ENCODE measurements around the gene ST6GALNAC6. TPM values are rescaled to one million over a fixed set of nuclear protein-coding genes. Genes with fewer than 3 reads are reported as not detected.
A peak's percentile ranks its signal among the peaks of the same experiment; 100 is the strongest.

The ST6GALNAC6 gene
- 100 to 1,000 TPM; 102 to 110 TPM for total RNA-seq
- 10 to 100 TPM; 29.8 to 42.8 (median 30.3) TPM for polyA plus RNA-seq
- 2.6 to 15.7 (median 10.0) reads per million in 6 experiments for total RNA-seq

DNA sequence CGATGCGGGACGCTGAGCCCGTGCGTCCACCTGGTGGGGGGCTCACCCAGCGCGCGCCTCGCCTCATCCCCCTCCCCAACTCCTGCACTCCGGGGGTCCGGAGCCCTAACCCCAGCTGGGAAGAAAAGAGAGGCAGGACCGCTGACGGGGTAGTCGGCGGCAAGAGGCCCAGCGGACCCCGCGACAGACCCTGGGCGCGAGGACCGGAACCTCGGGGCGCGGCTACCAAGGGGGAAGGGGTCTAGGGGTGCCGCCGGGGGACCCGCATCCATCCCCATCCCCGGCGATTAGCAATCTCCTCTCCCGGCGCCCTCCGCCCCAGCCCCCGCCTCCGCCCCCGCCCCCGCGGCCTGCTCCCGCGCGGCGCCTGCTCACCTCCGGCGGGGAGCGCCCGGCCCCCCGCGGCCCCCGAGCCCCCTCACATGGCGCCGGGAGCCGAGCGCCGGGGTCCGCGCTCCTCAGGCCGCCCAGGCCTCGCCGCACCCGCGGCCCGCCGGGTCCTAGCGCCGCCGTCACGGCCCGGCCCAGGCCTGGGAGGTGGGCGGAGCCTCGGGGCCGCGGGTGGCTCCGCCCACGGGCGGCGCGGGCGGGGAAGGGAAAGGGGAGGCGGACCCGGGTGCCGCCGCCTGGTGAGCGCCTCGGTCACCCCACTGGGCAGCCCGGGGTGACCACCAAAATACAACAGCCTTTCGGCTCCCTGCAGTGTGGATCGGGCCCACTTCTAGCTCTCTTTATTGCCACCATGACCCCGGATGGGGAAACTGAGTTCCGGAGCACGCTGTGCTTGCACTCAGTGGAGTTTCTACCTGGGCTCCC is at the start of gene ST6GALNAC6:
TSS of gene ST6GALNAC6 (minus strand) at position 476 of the 816 bp plus-strand sequence. CDS start 1,622 bp downstream, outside the sequence.
- POLR2A ChIA-PET, result interaction anchor here (0.7 to 17.2 kb wide), 10 partner anchors 8 to 165 kb away, joined by 3 to 328 read pairs (median 4); partner anchors contain the start of genes CDK9, ST6GALNAC4 and TOR2A
- Mint-ChIP-seq H3K4me1 (peaks cover 17 to 46% (median 42%) of the 10 kb centered on the region in 4 donors), H3K36me3 (peaks cover 12 to 27% (median 26%) of the 10 kb centered on the region in 3 donors), H3K27ac (peak within 1 kb of the TSS; percentile 80 to 94 (median 88)), H3K4me3 (peak within 1 kb of the TSS; percentile 79 to 93 (median 88)), H3K9me3 (peaks cover 0 to 20% (median 8%) of the 10 kb centered on the region in 9 donors), H3K27me3 (no peaks in the 10 kb centered on the region)
- peak in 9 of 10 donors; percentile 30 to 75 (median 60) for DNase-seq
- ATAC-seq, result peak; percentile 73 to 79

GRCh38 chr9:127947841-127948710 is 48.7 kb upstream of the ST6GALNAC6 start:
- Mint-ChIP-seq H3K4me1 (peaks cover 29 to 84% (median 66%) of the 10 kb centered on the region in 4 donors), H3K4me3 (peak overlapping the region in 5 of 10 donors; percentile 36 to 50 (median 42)), H3K9me3 (no peaks in the 10 kb centered on the region), H3K36me3 (peaks cover 0 to 89% (median 15%) of the 10 kb centered on the region in 3 donors), H3K27ac (peak overlapping the region; percentile 77 to 98 (median 94)), H3K27me3 (no peaks in the 10 kb centered on the region)
- no peak for DNase-seq
- no peak for ATAC-seq
- POLR2A ChIA-PET, result interaction anchor here (0.7 to 67.4 kb wide), 6 partner anchors 11 to 159 kb away, joined by 3 to 2190 read pairs (median 4); partner anchors contain the start of genes DPM2 and EEIG1

GRCh38 chr9:127946728-127947127 is 47.3 kb upstream of the ST6GALNAC6 start:
- peak overlapping the region; percentile 48 to 97 (median 88) for H3K27ac Mint-ChIP-seq
- no peak for ATAC-seq
- no peak for DNase-seq
- H3K36me3 Mint-ChIP-seq, result peaks cover 0 to 92% (median 17%) of the 10 kb centered on the region in 3 donors
- no peaks in the 10 kb centered on the region for H3K9me3 Mint-ChIP-seq
- H3K4me3 Mint-ChIP-seq, result peak overlapping the region in 1 of 10 donors; percentile 45
- peaks cover 32 to 85% (median 66%) of the 10 kb centered on the region in 4 donors for H3K4me1 Mint-ChIP-seq
- no peaks in the 10 kb centered on the region for H3K27me3 Mint-ChIP-seq
- POLR2A ChIA-PET, result interaction anchor here (1.2 to 67.4 kb wide), 3 partner anchors 33 to 120 kb away, joined by 4 to 2190 read pairs (median 737); partner anchors contain the start of genes EEIG1 and NAIF1

DNA sequence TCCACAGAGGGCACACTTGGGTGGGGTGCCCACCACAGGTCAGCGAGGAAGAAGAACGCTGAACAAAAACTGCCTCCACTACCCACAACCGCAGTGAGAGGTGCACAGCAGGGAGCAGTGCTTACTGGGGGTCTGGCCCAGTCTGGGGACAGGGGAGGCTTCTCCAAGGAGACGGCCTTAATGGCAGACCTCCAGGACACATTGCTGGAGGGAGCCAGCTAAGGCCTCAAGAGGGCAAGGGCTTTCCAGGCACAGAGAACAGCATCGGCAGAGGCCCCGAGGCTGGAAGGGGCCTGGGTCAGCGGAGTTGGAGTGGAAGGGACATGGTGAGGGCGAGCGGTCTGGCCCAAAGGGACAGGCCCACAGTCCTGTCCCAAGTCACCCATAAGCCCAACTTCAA is 46.5 kb upstream of the ST6GALNAC6 start:
- DNase-seq (no peak), ATAC-seq (no peak)
- H3K9me3 Mint-ChIP-seq, result no peaks in the 10 kb centered on the region
- peak overlapping the region in 8 of 10 donors; percentile 35 to 97 (median 72) for H3K27ac Mint-ChIP-seq
- POLR2A ChIA-PET, result interaction anchor here (1.2 to 67.4 kb wide), 4 partner anchors 9 to 121 kb away, joined by 3 to 2190 read pairs (median 370); partner anchors contain the start of genes DPM2, EEIG1 and NAIF1
- no peak overlapping the region for H3K4me3 Mint-ChIP-seq
- peaks cover 0 to 91% (median 17%) of the 10 kb centered on the region in 3 donors for H3K36me3 Mint-ChIP-seq
- H3K27me3 Mint-ChIP-seq, result no peaks in the 10 kb centered on the region
- peaks cover 28 to 83% (median 61%) of the 10 kb centered on the region in 4 donors for H3K4me1 Mint-ChIP-seq

GRCh38 chr9:127945338-127945737 is 45.9 kb upstream of the ST6GALNAC6 start:
- H3K4me3 Mint-ChIP-seq, result peak overlapping the region in 1 of 10 donors; percentile 10
- peaks cover 0 to 92% (median 16%) of the 10 kb centered on the region in 3 donors for H3K36me3 Mint-ChIP-seq
- peak overlapping the region in 7 of 10 donors; percentile 60 to 97 (median 76) for H3K27ac Mint-ChIP-seq
- no peaks in the 10 kb centered on the region for H3K9me3 Mint-ChIP-seq
- no peak for ATAC-seq
- POLR2A ChIA-PET, result interaction anchor here (1.2 to 67.4 kb wide), 4 partner anchors 8 to 122 kb away, joined by 3 to 2190 read pairs (median 370); partner anchors contain the start of genes DPM2, EEIG1 and NAIF1
- no peaks in the 10 kb centered on the region for H3K27me3 Mint-ChIP-seq
- H3K4me1 Mint-ChIP-seq, result peaks cover 23 to 76% (median 57%) of the 10 kb centered on the region in 4 donors
- no peak for DNase-seq

DNA sequence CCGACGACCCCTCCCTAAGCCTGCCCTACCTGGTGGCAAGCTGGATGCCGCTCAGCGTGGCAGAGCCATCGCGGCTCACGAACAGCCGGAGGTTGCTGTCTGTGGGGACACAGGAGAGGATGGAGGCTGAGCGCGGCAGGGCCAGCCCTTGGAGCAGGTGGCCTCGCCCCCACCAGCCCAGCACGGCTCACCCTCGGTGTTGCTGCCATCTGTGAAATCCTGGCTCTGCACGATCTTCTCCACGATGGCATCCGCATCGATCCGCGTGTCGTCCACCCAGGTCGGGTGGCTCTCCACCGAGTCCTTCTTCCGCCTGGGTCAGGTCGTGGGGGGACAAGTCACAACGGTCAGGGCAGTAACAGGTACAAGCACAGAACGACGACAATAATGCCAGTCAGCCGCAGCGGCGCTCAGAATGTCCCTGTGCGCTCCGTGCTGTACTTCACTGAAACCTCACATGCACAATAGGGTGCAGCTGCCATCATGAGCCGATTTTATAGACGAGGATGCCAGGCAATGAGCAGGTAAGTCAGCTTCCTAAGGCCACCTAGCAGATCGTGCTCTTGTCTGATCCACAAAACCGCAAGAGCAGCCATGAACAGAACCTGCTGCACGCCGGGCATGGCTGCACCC is 45.3 kb upstream of the ST6GALNAC6 start:
- DNase-seq (no peak), ATAC-seq (no peak)
- Mint-ChIP-seq H3K27ac (peak overlapping the region in 9 of 10 donors; percentile 9 to 93 (median 66)), H3K36me3 (peaks cover 0 to 91% (median 13%) of the 10 kb centered on the region in 3 donors), H3K4me1 (peaks cover 19 to 70% (median 52%) of the 10 kb centered on the region in 4 donors), H3K4me3 (peak overlapping the region in 1 of 10 donors; percentile 21), H3K27me3 (no peaks in the 10 kb centered on the region), H3K9me3 (no peaks in the 10 kb centered on the region)
- POLR2A ChIA-PET, result interaction anchor here (0.5 to 67.4 kb wide), 6 partner anchors 8 to 126 kb away, joined by 3 to 2190 read pairs (median 8); partner anchors contain the start of genes DPM2 and EEIG1

GRCh38 chr9:127943731-127944144 is 44.3 kb upstream of the ST6GALNAC6 start:
- DNase-seq (peak; percentile 61 to 89 (median 74)), ATAC-seq (peak; percentile 73 to 81)
- no peaks in the 10 kb centered on the region for H3K27me3 Mint-ChIP-seq
- peak overlapping the region; percentile 47 to 96 (median 92) for H3K27ac Mint-ChIP-seq
- H3K9me3 Mint-ChIP-seq, result no peaks in the 10 kb centered on the region
- peaks cover 18 to 65% (median 47%) of the 10 kb centered on the region in 4 donors for H3K4me1 Mint-ChIP-seq
- POLR2A ChIA-PET, result interaction anchor here (1.0 to 67.4 kb wide), 6 partner anchors 11 to 144 kb away, joined by 3 to 2190 read pairs (median 8); partner anchors contain the start of gene EEIG1
- peaks cover 0 to 88% (median 13%) of the 10 kb centered on the region in 3 donors for H3K36me3 Mint-ChIP-seq
- H3K4me3 Mint-ChIP-seq, result peak overlapping the region in 7 of 10 donors; percentile 3 to 63 (median 26)

GRCh38 chr9:127943011-127943662 is 43.7 kb upstream of the ST6GALNAC6 start:
- H3K27me3 Mint-ChIP-seq, result no peaks in the 10 kb centered on the region
- peaks cover 0 to 82% (median 13%) of the 10 kb centered on the region in 3 donors for H3K36me3 Mint-ChIP-seq
- H3K4me3 Mint-ChIP-seq, result peak overlapping the region in 7 of 10 donors; percentile 7 to 76 (median 36)
- POLR2A ChIA-PET, result interaction anchor here (0.7 to 67.4 kb wide), 9 partner anchors 10 to 144 kb away, joined by 3 to 2190 read pairs (median 5); partner anchors contain the start of genes EEIG1, NAIF1 and PIP5KL1
- ATAC-seq, result peak; percentile 3
- DNase-seq, result no peak
- peak overlapping the region; percentile 47 to 96 (median 91) for H3K27ac Mint-ChIP-seq
- H3K9me3 Mint-ChIP-seq, result no peaks in the 10 kb centered on the region
- peaks cover 16 to 59% (median 47%) of the 10 kb centered on the region in 4 donors for H3K4me1 Mint-ChIP-seq

DNA sequence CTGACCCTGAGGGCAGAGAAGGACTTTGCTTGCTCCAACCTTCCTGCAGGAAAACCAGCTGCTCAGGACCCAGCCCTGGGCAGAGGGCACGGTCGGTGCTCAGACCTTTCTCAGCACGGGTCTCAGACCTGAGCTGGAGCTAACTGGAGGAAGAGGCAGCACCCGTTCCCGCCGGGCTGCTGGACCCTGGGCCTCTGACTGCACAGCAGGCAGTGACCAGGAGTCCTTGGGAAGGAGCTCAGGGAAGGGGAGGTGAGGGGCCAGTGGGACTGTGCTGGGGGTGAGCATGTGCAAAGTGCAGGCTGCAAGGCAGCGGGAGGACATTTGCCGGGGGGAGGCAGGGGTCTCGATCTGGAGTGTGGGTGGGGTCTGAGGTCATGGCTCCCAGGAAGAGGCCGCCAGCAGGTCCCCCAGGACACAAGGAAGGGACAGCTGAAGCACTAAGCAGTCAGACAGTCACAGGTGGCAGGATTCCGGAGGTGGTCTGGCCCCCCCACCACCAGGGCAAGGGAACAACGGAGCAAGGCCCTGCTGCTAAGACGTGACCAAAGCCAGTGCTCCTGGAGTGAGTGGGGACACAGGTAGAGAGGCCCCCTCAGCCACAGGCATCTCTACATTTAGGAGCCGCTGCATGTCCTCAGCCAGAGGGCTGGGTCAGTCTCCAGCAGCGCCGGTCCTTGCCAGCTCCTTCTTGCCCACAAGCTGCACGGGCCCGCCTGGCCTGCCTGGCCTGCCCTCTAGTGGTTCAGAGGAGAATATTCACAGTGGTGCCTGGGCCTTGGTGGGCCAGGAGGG is 43.0 kb upstream of the ST6GALNAC6 start:
- POLR2A ChIA-PET, result interaction anchor here (0.7 to 67.4 kb wide), 8 partner anchors 9 to 163 kb away, joined by 3 to 2190 read pairs (median 8); partner anchors contain the start of genes EEIG1, NAIF1 and PIP5KL1
- peaks cover 14 to 58% (median 47%) of the 10 kb centered on the region in 4 donors for H3K4me1 Mint-ChIP-seq
- DNase-seq (peak in 7 of 10 donors; percentile 33 to 65 (median 50)), ATAC-seq (peak; percentile 35 to 38)
- peaks cover 0 to 3% (median 0%) of the 10 kb centered on the region in 5 donors for H3K27me3 Mint-ChIP-seq
- H3K9me3 Mint-ChIP-seq, result peaks cover 0 to 2% (median 0%) of the 10 kb centered on the region in 9 donors
- H3K27ac Mint-ChIP-seq, result peak overlapping the region; percentile 47 to 95 (median 86)
- H3K36me3 Mint-ChIP-seq, result peaks cover 0 to 76% (median 11%) of the 10 kb centered on the region in 3 donors
- H3K4me3 Mint-ChIP-seq, result peak overlapping the region in 6 of 10 donors; percentile 17 to 76 (median 40)

- DNase-seq (no peak), ATAC-seq (no peak)
- Mint-ChIP-seq H3K36me3 (peaks cover 0 to 71% (median 8%) of the 10 kb centered on the region in 3 donors), H3K27ac (peak overlapping the region in 6 of 10 donors; percentile 32 to 95 (median 80)), H3K4me1 (peaks cover 19 to 62% (median 49%) of the 10 kb centered on the region in 4 donors), H3K27me3 (peaks cover 0 to 3% (median 0%) of the 10 kb centered on the region in 5 donors), H3K9me3 (peaks cover 0 to 5% (median 0%) of the 10 kb centered on the region in 9 donors), H3K4me3 (peak overlapping the region in 1 of 10 donors; percentile 15)
- POLR2A ChIA-PET, result interaction anchor here (0.9 to 67.4 kb wide), 6 partner anchors 9 to 163 kb away, joined by 5 to 2190 read pairs (median 10); partner anchors contain the start of genes EEIG1, NAIF1 and PIP5KL1
Observed at GRCh38 chr9:127941961-127942215, 42.5 kb upstream of the ST6GALNAC6 start.
